Activated T-helper 1 cell treated with anti-CD3 and anti-CD28 coated beads, Interleukin-2, amount 50 U/mL, for 16 hours (primary cell): Measurements from ENCODE around the gene PLXNC1.
A peak's percentile ranks its signal among the peaks of the same experiment; 100 is the strongest.

ENCODE experiments used
- DNase-seq, 2 donors: peaks; one replicate each; pipeline ENCODE4 v3.0.0-alpha.2; 2020; ENCODE audit warnings: low read depth in 1 of 2, low spot score in 1 of 2

The PLXNC1 gene

DNA sequence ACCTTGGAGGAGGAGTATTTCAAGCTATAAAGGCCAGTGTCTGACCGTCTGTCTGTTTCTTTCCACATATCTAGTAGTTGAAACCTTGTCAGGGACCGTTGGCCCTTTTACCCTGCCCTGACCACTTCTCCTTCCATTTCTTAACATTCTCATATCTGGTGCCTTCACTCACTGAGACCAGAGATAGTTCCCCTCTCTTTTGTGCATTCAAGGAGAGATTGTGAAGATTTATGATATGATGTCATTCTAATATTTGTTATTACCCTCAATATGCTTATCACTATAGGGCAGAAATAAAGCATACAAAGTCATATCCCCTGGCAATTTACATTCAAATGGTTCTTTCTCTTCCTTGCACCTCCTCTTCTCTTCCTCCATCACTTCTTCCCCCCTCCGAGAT is 83.3 kb downstream of the PLXNC1 start:
- DNase-seq: no peak

DNA sequence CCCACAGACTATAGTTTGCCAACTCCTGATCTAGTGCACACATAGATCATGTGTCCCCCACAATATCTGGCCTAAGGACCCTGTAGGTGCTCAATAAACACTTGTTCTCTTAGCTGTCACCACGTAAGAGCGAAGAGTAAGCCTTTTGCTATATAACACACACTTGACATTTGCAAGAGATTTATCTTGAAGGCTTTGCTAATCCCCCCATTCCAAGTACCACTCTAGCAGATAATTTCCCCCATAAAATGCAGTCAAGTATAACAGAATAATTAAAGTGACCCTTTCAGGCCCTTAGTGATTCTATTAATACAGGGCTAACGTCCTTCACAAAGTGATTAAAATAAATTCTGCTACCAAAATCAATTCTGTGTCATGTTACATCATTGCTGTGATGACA is 87.5 kb downstream of the PLXNC1 start:
- no peak for DNase-seq

DNA sequence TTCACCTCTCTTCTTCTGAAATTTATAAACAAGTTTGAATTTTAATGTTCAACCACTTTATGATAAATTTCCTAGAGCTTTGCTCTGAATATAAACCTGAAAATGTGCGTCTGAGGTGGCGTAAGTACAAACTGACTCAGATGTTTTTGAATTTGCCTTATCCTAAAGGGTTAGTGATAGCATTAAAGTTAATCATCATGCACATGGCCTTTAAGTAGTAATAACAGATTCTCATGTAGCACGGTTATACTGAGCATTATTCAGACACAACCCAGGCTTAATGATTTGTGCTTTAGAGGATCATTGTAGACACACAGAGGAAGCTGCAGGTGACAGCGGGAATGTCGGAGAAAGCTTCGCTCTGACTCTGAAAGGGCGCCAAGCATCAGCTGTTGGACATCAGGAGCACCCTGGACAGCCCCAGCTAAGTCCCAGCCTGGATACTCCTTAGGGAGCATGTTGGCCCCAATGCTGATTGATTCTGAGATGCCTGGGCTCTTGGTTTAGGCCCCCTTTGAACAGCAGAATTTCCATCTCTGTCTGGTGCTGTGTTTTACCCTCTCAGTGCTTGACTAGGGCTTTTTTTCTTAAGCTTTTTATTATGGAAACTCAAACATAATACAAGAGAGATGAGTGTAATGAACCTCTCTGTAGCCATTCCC is 91.1 kb downstream of the PLXNC1 start:
- DNase-seq: no peak

DNA sequence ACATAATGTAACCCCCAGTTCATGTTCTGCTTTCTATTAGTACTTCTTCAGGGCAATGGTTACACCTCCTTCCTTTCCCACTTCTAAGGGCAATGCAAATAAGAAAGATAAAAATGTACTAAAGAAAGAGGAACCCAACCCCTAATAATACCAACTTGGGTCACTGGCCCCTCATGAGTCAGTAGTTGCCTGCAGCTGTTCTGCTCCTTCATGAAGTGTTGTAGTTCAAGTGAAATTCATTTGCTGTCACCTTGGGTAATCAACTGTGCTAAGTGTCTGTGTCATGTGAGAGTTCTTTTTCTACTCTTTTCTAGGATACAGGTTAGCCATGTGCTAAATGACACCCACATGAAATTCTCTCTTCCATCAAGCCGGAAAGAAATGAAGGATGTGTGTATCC is 91.8 kb downstream of the PLXNC1 start:
- no peak for DNase-seq

DNA sequence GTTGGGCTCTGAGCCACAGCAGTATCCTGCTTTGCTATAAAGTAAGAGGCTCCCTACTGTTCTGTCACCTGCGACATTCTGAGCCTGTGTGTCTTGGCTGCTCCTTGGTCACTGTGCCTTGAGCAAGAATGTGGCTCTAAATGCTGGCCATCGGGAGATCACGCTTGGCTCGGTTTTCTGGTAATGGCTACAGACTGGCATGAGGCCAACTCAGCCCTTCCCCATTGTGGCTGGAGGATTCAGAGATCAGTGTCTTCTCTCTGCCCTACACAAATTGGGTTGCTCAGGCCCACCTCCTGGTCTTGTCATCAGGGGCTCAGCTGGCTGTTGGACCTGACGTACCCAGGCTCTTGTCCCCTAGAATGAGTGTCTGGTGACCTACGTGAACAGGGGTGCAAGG is 94.5 kb downstream of the PLXNC1 start:
- DNase-seq: no peak

DNA sequence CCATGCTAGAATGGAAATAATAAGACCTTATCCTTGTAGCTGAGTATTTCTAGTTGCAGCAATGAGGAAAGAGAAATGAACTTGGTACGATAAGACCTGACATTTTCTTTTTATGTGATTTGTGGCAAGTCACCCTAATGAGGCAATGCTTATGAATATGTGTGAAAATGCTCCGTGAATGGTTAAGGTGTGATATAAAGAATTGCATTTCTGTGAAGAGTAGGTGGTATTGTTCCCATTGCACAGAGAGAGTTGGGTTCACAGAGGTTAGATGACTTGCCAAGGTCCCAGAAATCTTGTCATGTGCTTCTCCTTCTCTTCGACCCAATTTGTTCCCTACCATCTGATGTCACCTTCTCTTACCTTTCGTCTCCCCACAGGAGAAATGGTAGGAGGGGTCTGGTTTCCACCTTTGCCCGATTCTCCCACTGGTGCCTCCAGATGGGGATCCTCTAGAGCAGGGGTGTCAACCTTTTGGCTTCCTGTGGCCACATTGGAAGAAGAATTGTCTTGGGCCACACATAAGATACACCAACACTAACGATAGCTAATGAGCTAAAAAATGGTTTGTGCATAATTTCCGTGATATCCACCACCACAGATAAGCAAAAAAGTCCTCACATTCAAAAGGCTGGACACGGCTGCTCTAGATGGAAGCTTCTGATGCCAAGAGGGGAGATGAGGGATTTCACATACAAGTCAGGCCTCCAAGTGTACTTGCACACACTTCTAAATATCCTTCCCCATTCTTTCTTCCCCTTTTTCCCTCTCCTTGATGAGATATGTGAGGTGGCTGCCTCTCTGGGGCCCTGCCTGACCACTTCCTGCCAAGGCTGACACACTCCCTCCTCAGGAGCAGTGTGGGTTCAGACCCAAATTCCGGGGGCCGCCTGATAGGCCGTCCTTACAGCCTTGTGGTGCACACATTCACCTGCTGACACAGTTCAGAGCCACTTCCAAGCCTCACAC is 96.1 kb downstream of the PLXNC1 start:
- DNase-seq: no peak

DNA sequence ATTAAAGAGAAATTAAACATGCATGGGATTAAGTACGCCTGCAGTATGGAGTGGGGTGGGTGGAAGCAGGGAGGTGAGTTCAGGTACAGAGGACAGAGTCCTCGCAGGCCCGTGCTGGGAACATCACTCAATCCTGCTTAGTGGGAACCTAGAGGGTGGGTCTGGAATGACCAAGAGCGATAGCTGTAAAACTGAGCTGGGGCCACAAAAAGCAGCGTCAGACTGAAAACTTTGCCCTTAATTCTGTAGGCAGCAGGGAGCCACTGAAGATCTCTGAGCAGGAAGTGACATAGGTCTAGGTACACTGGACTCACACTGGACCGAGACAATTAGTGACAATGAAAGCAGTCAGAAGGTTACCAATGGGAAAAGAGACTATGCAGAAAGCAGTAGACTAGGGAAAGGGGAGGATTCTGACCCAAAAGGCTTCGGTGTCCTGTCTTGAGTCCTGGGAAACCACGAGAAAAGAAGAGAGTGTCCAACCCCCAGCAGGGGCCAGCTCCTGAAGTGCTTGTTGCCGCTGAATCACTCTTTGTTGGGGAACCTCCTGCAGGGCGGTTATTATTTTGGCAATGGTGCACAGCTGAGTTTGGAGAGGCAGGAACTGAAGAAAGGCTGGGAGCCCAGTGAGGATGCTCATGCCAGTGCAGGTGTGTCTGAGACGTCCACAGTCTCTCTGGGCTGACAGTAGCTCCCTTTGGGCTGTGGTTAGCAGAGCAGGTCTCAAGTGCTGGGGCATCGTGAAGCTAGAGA is 97.4 kb downstream of the PLXNC1 start:
- no peak for DNase-seq

DNA sequence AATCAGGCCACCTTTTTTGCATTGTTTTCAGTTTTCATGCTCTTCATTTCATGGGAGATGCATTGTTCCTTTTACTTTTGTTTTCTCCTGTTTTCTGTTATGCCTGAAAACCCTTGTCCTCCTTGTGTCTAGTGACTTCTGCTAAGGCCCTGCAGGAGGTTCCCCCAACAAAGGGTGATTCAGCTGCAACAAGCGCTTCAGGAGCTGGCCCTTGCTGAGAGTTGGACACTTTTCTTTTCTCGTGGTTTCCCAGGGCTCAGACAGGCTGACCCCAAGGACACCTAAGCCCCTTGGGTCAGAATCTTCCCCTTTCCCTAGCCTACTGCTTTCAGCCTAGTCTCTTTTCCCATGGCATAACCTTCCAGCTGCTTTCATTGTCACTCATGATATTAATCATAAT is 98.9 kb downstream of the PLXNC1 start:
- no peak for DNase-seq

DNA sequence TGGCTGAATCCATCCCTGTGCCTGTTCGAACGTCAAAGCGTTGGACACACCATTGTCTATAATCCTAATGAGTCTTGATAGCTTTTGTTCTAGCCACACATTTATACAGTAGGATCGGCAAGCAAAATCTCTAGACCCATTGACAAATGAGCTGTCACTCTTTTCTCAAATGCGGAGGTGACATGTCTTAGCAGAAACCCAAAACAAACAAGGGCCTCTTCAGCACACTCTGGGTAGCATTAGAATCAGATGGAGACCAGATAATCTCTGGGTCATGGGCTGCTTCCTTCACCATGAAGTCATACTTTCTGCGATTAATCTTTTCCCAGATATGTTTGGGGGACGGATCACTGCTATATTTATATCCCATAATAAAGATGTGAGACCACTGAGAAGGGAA is 100.2 kb downstream of the PLXNC1 start:
- no peak for DNase-seq

DNA sequence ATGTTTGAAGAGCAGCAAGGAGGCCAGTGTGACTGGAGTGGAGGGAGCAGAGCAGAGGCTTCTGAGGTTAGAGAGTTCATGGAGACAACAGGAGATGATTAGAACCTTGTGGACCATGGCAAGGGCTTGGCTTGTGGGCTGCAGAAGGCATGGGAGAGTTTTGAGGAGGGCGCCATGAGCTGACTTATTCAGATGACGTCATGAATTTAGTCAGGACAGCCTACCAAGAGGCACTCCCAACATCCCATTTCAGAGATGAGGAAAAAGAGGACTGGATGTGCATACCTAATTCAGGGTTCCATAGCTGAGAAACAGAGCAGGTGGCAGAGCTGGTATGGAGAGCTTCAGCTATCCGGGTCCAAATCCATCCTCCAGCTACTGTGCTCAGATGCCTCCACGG is 101.8 kb downstream of the PLXNC1 start:
- DNase-seq: no peak

DNA sequence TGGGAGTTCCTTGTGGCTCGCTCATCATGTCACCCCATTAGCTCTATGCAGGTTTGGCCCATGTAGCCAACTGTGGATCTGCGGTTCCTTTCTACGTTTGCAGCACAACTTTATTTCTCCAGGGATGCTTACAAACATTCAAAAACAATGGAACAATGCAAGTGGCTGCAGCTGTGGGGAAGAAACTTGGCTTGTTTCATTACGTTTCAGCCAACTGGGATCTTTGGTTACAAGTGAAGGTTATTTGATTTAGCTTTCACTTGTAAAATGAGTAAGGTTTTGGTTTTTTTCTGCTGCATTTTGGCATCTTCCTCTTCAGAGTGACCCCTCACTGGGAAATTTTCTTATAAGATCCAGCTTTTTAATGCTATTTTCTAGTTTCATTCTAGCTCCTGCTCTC is 105.9 kb downstream of the PLXNC1 start:
- no peak for DNase-seq

DNA sequence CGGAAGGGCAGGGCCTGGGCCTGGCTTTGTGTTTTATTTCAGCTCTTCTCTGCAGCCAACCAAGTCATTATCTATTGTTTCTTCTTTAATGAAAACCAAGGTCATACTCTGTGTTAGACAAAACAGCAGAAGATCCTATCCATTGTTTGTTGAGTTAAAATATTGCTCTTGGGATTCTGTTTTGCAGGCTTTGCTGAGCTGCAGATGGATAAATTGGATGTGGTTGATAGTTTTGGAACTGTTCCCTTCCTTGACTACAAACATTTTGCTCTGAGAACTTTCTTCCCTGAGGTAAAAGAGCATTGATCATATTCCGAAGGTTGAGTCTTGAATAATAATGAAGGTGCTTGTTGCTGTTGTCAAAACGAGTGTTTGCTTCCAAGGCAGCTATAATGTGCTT is 106.6 kb downstream of the PLXNC1 start:
- no peak for DNase-seq

DNA sequence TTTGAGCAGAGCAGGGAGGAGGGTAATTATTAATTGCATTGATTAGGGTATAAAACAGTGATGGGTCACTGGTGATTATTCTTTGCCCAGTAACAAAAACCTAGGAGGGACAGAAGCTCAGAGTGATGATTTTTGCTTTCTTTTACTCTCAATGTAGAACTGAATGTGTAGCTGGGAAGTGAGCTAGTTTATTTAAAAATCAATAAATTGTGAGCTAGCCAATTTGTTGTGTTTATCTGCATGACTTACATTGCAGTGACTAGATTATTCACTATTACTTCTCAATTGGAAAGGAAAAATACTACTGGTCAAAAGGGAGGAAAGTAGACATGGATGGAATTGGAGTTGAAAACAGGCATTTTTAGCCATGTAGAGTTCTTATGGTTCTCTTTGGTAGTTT is 107.1 kb downstream of the PLXNC1 start:
- DNase-seq: no peak

DNA sequence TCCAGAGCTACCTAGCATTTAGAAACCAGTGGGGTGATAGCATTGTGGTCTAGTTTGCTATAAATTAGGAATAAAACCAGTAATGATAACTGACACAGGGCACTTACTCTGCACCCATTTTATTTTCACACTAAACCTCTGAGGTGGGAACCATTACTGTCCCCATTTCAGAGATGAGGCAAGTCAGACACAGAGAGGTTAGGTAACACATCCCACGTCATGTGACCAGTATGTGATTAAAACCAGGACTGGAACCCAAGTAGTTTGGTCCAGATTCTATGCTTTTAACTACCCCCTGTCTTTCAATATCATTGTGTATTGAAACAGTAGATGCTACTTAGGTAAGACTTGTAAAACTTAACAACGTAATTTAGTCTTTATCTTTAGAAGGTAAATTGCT is 110.2 kb downstream of the PLXNC1 start:
- no peak for DNase-seq

DNA sequence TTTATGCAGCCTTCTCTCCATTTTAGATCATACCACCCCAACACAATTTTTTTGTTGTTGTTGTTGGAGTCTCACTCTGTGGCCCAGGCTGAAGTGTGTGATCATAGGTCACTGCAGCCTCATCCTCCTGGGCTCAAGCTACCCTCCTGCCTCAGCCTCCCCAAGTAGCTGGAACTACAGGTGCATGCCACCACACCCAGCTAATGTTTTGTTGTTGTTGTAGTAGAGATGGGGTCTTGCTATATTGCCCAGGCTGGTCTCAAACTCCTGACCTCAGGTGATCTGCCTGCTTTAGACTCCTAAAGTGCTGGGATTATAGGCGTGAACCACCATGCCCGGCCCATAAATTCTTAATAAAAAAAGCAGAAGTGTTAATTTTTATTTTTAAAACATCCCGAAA is 111.6 kb downstream of the PLXNC1 start:
- no peak for DNase-seq

DNA sequence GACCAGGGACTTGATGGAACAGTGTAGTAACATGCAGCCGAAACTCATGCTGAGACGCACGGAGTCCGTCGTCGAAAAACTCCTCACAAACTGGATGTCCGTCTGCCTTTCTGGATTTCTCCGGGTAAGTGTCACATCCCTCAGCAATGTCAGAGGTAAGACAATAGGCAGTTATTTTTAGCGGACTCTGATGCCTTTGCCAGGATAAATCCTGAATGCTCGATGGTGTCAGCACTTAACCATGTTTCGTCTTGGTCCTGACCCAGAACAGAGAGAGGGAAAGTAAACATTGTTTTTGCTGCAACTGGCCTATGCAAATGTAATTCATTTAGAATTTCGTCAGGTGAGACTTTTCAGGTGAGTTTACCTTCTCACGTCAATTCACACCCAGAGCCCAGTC is 112.3 kb downstream of the PLXNC1 start:
- DNase-seq: no peak

DNA sequence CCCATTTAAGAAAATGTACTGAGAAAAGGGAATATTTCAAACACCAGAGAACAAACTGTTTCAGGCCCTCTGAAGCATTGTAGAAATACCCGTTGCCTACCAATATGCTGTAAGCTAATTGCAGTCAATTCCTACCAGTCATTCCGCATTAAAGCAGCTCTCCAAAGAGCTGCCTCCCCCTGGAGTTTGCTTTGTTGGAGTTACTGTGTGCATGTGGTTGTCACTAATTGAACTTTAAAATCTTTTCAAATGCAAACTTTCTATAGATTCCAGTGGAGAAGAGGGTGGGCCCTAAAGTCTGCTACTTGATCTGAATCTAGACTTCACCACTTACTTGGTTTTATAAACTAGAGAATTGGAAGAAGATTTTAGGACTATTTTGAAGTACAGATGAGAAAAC is 112.7 kb downstream of the PLXNC1 start:
- DNase-seq: no peak

DNA sequence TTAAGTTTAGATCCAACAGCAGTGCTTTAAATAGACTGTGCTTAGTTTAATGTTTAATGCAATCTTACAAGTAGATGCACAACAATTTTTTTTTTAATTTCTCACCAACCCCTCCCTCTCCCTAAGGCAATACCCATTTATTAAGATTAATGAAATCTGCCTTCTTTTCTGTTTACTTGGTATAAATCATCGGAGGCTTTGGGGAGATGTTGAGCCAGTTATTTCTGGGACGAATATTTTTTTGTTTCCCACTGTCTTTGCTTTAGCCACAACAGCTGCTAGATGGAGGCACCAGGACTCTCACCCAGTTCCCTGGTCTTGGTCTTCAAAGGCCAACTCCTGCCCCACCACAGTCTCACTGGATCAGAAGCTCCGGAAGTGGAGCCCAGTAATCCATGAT is 113.4 kb downstream of the PLXNC1 start:
- no peak for DNase-seq

DNA sequence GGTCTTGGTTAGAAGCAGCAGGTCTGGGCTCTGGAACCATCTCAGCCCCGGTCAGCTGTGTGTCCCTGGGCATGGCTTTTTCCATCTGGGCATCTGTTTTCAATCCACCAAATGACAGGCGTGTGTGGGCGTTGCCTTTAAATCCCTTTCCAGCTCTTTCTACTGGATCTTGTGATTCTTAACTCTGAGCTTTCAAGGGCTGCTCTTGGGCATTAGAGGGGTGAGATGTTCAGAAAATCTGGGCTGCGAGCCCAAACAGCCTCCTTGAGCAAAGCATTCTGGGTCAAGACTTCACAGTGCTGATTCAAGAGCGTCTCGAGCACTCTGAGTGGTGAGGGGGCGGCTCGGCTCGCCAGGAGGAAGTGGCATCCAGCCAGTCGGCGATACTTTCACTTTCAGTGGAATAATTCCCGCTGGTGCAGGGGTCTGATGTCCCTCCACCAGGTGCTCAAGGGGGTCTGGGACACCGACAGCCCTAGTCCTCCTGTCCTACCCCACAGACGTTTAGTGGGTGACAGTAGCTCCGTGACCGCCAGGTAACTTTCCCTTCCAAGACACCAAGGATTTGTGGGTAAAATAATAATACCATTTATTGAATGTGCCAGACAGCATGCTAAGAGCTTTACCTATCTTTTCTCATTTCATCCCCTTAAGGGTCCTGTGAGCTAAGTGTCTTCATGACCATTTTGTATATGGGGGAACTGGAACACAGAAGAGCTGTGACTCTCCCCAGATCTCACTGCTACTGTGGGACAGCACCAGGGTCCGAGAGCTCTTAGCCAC is 114.0 kb downstream of the PLXNC1 start:
- peak; percentile 43 to 53 for DNase-seq

DNA sequence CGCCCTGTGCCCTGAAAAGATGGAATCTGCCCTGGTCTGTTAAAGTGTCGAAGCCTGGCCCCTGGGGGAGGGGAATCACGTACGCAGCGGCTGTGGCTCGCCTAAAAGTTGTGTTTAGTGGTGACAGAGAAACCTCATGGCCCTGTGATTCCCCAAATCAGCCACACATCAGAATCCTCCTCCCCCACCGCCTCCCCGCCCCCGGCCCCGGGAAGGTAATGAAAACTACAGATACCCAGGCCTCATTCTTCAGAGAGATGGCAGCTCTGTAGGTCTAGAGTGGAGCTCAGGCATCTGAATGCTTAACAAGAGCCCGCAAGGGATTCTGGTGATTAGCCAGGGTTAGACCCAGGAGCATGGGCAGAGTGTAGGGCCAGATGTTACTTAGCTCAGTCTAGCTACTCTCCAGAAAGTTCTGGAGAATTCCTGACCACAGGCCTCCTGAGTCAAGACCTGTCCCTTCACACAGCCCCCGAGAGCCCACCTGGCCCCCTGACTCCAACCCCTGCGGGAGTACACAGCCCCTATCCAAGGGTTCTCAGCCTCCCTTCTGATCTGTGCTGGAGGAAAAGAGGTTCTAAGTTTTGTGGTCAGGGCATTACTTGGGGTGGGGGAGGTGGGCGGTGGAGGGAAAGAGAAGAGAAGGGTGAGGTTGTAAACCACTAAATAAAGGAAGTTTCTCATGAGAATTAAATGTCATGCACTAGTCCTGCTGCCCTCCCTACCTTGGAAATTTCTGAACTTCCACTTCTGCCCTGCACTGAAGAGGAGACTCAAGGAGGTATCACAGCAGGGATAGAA is 114.8 kb downstream of the PLXNC1 start:
- peak in 1 of 2 donors; percentile 34 for DNase-seq
